Coronary artery (tissue), 2 donors: ENCODE data around the gene TRIM40.

Source experiments
- DNase-seq: peaks from one replicate; pipeline ENCODE4 v3.0.0-alpha.2; 2017; ENCODE audit warnings: low spot score
- H3K27ac ChIP-seq, 2 donors: fragments of 200-600 bp; sonication (generic); one replicate each; pipeline ENCODE4 v1.5.1; 2016 to 2019
- H3K4me3 ChIP-seq: fragments of 200-600 bp; sonication (generic); 2 replicates; pipeline ENCODE4 v1.5.1; 2016; ENCODE audit warnings: mild to moderate bottlenecking, moderate library complexity
- CTCF ChIP-seq: fragments of 200-600 bp; sonication (generic); IDR thresholded peaks from one replicate; pipeline ENCODE4 v1.5.1; 2019; ENCODE audit warnings: antibody characterized with exemption

TRIM40 gene

DNA sequence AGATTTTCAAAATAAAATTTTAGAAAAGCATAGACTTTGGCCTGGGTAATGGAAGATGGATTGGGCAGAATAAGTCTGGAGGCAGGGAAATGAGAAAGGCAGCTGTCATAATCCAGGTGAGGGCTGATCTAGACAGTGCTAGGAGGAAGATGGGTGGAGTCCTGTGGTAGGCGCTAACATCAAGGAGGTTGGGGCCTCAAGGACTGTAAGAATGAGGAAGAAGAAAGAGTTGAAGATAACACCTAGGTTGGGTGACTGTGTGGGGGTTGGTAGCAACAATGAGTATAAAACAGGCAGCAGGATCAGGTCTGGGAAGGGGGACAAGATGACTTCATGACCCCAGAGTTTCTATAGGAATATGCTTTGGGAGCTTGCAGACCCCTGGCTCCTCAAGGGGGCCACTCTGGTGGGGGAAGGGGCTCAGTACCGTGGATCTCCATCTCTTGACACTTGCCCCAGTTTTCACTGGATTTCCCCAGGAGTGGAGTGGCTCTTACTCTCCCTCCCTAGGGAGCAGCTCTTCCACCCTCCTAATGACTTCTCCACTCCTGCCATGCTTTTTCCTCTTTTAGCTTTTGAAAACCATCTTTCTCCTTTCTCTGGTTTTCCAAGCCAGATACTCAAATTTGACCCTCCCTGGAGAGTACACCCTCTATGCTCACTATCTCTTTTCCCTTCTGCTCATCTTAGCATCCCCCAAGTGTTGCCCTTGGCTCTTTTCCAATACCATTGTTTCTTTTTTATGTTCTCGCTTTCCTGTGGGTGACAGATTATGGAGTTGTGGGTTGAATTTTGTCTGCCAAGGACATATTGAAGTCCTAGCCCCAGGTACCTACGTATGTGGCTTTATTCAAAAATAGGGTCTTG lies 37.8 kb upstream of the TRIM40 start:
- H3K27ac ChIP-seq = no peak overlapping the region
- no peak for DNase-seq
- no peak for TF ChIP-seq CTCF
- no peak overlapping the region for H3K4me3 ChIP-seq

DNA sequence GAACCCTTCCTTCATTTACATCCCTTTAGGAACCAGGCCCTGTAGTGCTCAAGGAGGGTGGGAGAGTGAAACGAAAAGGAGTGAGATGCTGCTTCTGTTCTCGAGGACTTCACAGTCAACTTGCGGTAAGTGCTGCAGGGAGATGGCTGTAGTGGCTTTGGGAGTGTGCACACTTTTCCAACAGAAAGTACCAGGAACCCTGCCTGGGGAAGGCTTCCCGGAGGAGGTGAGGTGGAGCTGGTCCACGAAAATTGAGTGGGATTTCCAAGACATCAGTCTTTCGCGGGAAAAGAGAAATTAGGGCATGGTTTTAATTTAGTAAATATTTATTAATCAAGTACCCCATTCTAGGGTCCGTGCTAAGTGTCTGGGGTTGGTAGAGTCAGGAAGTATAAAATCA lies 35.8 kb upstream of the TRIM40 start:
- Histone ChIP-seq H3K27ac (no peak overlapping the region), H3K4me3 (peak overlapping the region; percentile 66)
- DNase-seq = no peak
- no peak for TF ChIP-seq CTCF

GRCh38 chr6:30100585-30101443 lies 35.1 kb upstream of the TRIM40 start:
- H3K4me3 ChIP-seq = peak overlapping the region; percentile 66
- no peak for TF ChIP-seq CTCF
- DNase-seq = no peak
- no peak overlapping the region for H3K27ac ChIP-seq

- no peak for TF ChIP-seq CTCF
- DNase-seq = peak; percentile 91
- peak overlapping the region; percentile 5 to 89 for H3K27ac ChIP-seq
- peak overlapping the region; percentile 66 for H3K4me3 ChIP-seq
Measured at GRCh38 chr6:30101444-30102413, 34.2 kb upstream of the TRIM40 start.

DNA sequence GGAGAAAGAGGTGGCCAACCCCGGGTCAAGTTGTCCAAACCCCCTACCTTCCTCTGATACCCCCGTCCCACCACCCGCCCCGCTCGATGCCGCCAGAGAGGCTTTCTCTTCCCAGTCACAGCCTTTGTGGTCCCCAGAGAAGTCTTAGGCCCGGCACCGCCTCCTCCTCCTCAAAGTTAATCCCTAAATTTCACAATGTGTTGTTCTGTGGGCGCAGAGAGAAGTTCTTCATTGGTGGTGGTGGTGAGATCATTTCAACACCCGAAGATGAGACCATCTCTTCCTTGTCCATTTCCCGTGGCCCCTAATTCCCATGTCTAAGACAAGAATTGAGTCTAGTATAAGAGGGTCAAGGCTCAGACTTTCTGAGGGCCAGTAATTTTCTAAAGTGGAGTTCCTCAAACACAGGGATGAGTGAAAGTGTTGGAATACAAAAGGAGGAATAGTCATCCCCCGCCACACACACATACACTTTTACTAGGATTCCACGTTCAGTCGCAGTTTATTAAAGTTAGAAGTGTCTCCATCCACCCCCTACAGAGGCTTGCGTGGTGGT lies 33.4 kb upstream of the TRIM40 start:
- peak overlapping the region; percentile 5 to 89 for H3K27ac ChIP-seq
- H3K4me3 ChIP-seq = peak overlapping the region; percentile 66
- TF ChIP-seq CTCF = no peak
- no peak for DNase-seq
